HG02938 (cell line): ENCODE measurements around the gene EPS8L2.

ENCODE experiments used
- ATAC-seq: cut with Tn5 transposase; IDR thresholded peaks from one replicate; pipeline ENCODE4 v1.9.1; 2021; ENCODE audit warnings: mild to moderate bottlenecking, moderate library complexity; ENCODE audit not compliant: unreplicated experiment

The EPS8L2 gene

GRCh38 chr11:773425-773824 is 67.4 kb downstream of the EPS8L2 start:
- no peak for ATAC-seq

GRCh38 chr11:773830-774229 is 67.8 kb downstream of the EPS8L2 start:
- ATAC-seq: no peak

- ATAC-seq: no peak
These were observed 69.0 kb downstream of the EPS8L2 start for GRCh38 chr11:774873-775592.

GRCh38 chr11:776263-776560 is 70.2 kb downstream of the EPS8L2 start:
- ATAC-seq: no peak

- peak; percentile 25 for ATAC-seq
These were observed 70.7 kb downstream of the EPS8L2 start for GRCh38 chr11:776561-777287.
